ENCODE data around the gene MYO18A.

- TF ChIP-seq CTCF (IDR thresholded peaks at IDR 0.05; ENCODE audit: insufficient read depth, low read depth, low read length) (no peak), EZH2 (IDR thresholded peaks at IDR 0.05; ENCODE audit: insufficient read depth, low read length) (no peak)
Observed at GRCh38 chr17:29041091-29041490, 139.1 kb downstream of the MYO18A start.
